Endothelial cell of umbilical vein (primary cell): Measurements from ENCODE around the gene SERPINB10. TPM values are rescaled to one million over a fixed set of nuclear protein-coding genes. Genes with fewer than 3 reads are reported as not detected.

Source experiments
- BruUV-seq: library from RNA; stranded (reverse); fragments of 400-500 nt; replicated peaks from 2 replicates; lab custom pipeline; 2021; lab: Mats Ljungman, UMichigan
- CTCF ChIA-PET: fragments of 300-600, 350-600 bp; sonication (Branson Sonifier 250); formaldehyde crosslinking; loops from one replicate; lab custom pipeline; 2021; ENCODE audit warnings: antibody characterized with exemption, inconsistent platforms; lab: Charles Lee
- POLR2A ChIA-PET: fragments of 300-600, 350-600 bp; sonication (Branson Sonifier 250); formaldehyde crosslinking; loops from one replicate; lab custom pipeline; 2021; ENCODE audit warnings: antibody characterized with exemption, inconsistent platforms; lab: Charles Lee
- DNase-seq: peaks from one replicate; pipeline ENCODE4 v3.0.0-alpha.2; 2011; ENCODE audit warnings: low read depth, low spot score
- FAIRE-seq: peaks from 2 replicates; lab custom pipeline; 2011; peaks lifted over from hg19 to GRCh38; lab: Jason Lieb, UNC
- H2AFZ ChIP-seq: 2 replicates; pipeline ENCODE4 v1.6.0; 2012; ENCODE audit warnings: low read depth, low read length, control low read depth, inconsistent platforms
- H3K27ac ChIP-seq: 2 replicates; pipeline ENCODE4 v1.5.1; 2011; ENCODE audit warnings: low read depth, mild to moderate bottlenecking, control low read depth, low read length, moderate library complexity; ENCODE audit not compliant: insufficient read depth
- H3K27me3 ChIP-seq, 2 experiments: 2 replicates each; pipeline versions ENCODE4 v1.6.0 to v1.6.1; 2011; ENCODE audit warnings: low read length in 2 of 2, mixed read lengths in 1 of 2; ENCODE audit not compliant: control insufficient read depth in 2 of 2, insufficient read depth in 2 of 2
- H3K36me3 ChIP-seq, 2 experiments: 2 replicates in 1 of 2; 3 replicates in 1 of 2; pipeline ENCODE4 v1.5.1; 2011; ENCODE audit warnings: low read length in 2 of 2, mild to moderate bottlenecking in 1 of 2, moderate library complexity in 1 of 2; ENCODE audit not compliant: control insufficient read depth in 2 of 2, insufficient read depth in 2 of 2; ENCODE audit errors: extremely low read depth in 1 of 2
- H3K4me1 ChIP-seq: 3 replicates; pipeline ENCODE4 v1.5.1; 2011; ENCODE audit warnings: mild to moderate bottlenecking, low read length; ENCODE audit not compliant: control insufficient read depth, insufficient read depth; ENCODE audit errors: extremely low read depth
- H3K4me2 ChIP-seq: 2 replicates; pipeline ENCODE4 v1.6.1; 2011; ENCODE audit warnings: low read length, control low read depth, mixed read lengths; ENCODE audit not compliant: insufficient read depth
- H3K4me3 ChIP-seq, 3 experiments: fragments of 200-600 bp in 1 of 3; sonication (generic), shearing (Covaris generic) in 1 of 3; replicated peaks in 1 of 3; 2 replicates each; pipeline ENCODE4 v1.5.1; 2011 to 2016; ENCODE audit warnings: control low read depth in 3 of 3, low read length in 3 of 3, mild to moderate bottlenecking in 2 of 3, inconsistent platforms in 1 of 3, low read depth in 1 of 3, moderate library complexity in 1 of 3; ENCODE audit not compliant: insufficient read depth in 1 of 3
- H3K79me2 ChIP-seq: 2 replicates; pipeline ENCODE4 v1.6.0; 2012; ENCODE audit warnings: low read length, inconsistent platforms; ENCODE audit not compliant: control insufficient read depth, insufficient read depth
- H3K9ac ChIP-seq: replicated peaks from 2 replicates; pipeline ENCODE3; 2011; ENCODE audit warnings: low read length, control low read depth; ENCODE audit not compliant: insufficient read depth; ENCODE audit errors: extremely low read depth
- H3K9me1 ChIP-seq: replicated peaks from 3 replicates; pipeline ENCODE4 v1.6.0; 2011; ENCODE audit warnings: mild to moderate bottlenecking, low read length; ENCODE audit not compliant: control insufficient read depth, insufficient read depth; ENCODE audit errors: extremely low read depth
- H3K9me3 ChIP-seq: replicated peaks from 2 replicates; pipeline ENCODE4 v1.5.1; 2012; ENCODE audit warnings: low read length, inconsistent platforms; ENCODE audit not compliant: control insufficient read depth, insufficient read depth
- H4K20me1 ChIP-seq: replicated peaks from 2 replicates; pipeline ENCODE3; 2011; ENCODE audit warnings: mild to moderate bottlenecking, low read length; ENCODE audit not compliant: control insufficient read depth, insufficient read depth; ENCODE audit errors: extremely low read depth
- EZH2 ChIP-seq: IDR thresholded peaks from 2 replicates; pipeline ENCODE4 v1.6.1; 2012; ENCODE audit warnings: borderline replicate concordance, low read depth, mild to moderate bottlenecking, moderate library complexity, low read length, inconsistent platforms; ENCODE audit not compliant: severe bottlenecking
- FOS ChIP-seq: IDR thresholded peaks from 2 replicates; pipeline ENCODE4 v1.6.1; 2011; ENCODE audit warnings: mild to moderate bottlenecking, low read length, moderate library complexity, borderline replicate concordance; ENCODE audit not compliant: insufficient read depth
- GATA2 ChIP-seq: IDR thresholded peaks from 2 replicates; pipeline ENCODE4 v1.7.0; 2011; ENCODE audit warnings: low read depth, mild to moderate bottlenecking, moderate library complexity, mixed read lengths, low read length; ENCODE audit not compliant: insufficient read length, insufficient read depth
- JUN ChIP-seq: IDR thresholded peaks from 2 replicates; pipeline ENCODE4 v1.6.1; 2011; ENCODE audit warnings: borderline replicate concordance, low read depth; ENCODE audit not compliant: insufficient read length, insufficient read depth
- MYC ChIP-seq: IDR thresholded peaks from one replicate; pipeline ENCODE4 v1.6.1; 2011; ENCODE audit warnings: mild to moderate bottlenecking, low read depth, low read length
- POLR2A ChIP-seq: IDR thresholded peaks from 2 replicates; pipeline ENCODE4 v1.6.1; 2012; ENCODE audit warnings: low read depth, mild to moderate bottlenecking, control low read depth, low read length
- POLR2AphosphoS5 ChIP-seq: IDR thresholded peaks from 2 replicates; pipeline ENCODE4 v1.6.1; 2012; ENCODE audit warnings: low read depth, mild to moderate bottlenecking, control low read depth, low read length, moderate library complexity; ENCODE audit not compliant: insufficient read depth
- dilution Hi-C: fragments of 300-500 bp; cut with MboI; formaldehyde crosslinking; loops from one replicate; pipeline ENCODE4 v1.15.0; 2019; ENCODE audit warnings: low sequenced_read_pairs; ENCODE audit not compliant: extremely low pct_ligation_motif_present
- intact Hi-C: fragments of 100-400 bp; cut with micrococcal nuclease; formaldehyde crosslinking; loops from one replicate; pipeline ENCODE4 v1.10.0; 2022
- polyA plus RNA-seq, 4 experiments: library from polyadenylated mRNA; depleted of rRNA in 3 of 4; stranded (reverse) in 3 of 4; unstranded in 1 of 4; fragments of >200 nt; gene quantifications; 2 replicates each; pipeline versions ENCODE4 v1.2.1 to v1.2.3, GENCODE V29; 2011 to 2012; ENCODE audit warnings: missing spikeins in 1 of 4
- total RNA-seq: library from RNA; stranded (reverse); gene quantifications from 2 replicates; pipeline ENCODE4 v1.2.3, GENCODE V29; 2021
- TF ChIP-seq, protein P1 (sequence below): IDR thresholded peaks from 2 replicates; pipeline ENCODE4 v1.6.1; 2011; ENCODE audit not compliant: insufficient read depth, insufficient read length
- TF ChIP-seq, protein P2 (sequence below), 2 donors: IDR thresholded peaks; 1 replicate in 1 of 2; 2 replicates in 1 of 2; pipeline ENCODE4 v1.5.1; 2011; ENCODE audit warnings: low read length in 2 of 2, mild to moderate bottlenecking in 2 of 2, moderate library complexity in 2 of 2, control low read depth in 1 of 2, inconsistent platforms in 1 of 2, low read depth in 1 of 2; ENCODE audit not compliant: insufficient read depth in 1 of 2; ENCODE audit errors: extremely low read depth in 1 of 2

The SERPINB10 gene
- total and polyA plus RNA-seq, 2 donors (not counting 3 experiments of a cell fraction or from before 2014, with no cell fraction given) = not detected

DNA sequence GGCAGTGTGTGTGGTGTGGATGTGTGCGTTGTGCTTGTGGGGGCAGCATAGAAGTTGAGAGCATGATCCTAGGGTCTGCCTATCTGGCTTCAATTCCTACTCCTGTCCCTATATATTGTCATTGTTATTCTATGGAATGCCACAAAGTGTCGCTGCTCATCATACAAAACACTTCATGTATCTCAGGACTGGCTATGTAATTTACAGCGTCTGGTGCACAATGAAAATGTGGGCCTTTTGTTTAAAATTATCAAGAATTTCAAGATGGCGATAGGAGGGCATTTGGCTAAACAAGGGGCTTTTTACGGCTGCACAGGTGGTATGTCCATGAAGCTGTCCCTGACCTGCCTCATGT is 16.8 kb upstream of the SERPINB10 start:
- dilution Hi-C loops (no loop called here), intact Hi-C loops (loop anchor here (1.0 kb wide), 1 partner anchor 45 kb away; no protein-coding TSS in a partner anchor)
- Histone ChIP-seq H3K36me3 (no peaks in the 10 kb centered on the region), H3K4me2 (no peak overlapping the region), H3K4me1 (no peaks in the 10 kb centered on the region), H3K27me3 (no peaks in the 10 kb centered on the region), H3K9me1 (no peaks in the 10 kb centered on the region), H2AFZ (no peak overlapping the region), H3K4me3 (no peak overlapping the region), H3K27ac (no peak overlapping the region), H3K9ac (no peak overlapping the region), H3K9me3 (no peaks in the 10 kb centered on the region), H3K79me2 (peaks cover 4% of the 10 kb centered on the region), H4K20me1 (no peaks in the 10 kb centered on the region)
- ChIA-PET CTCF (no interaction called here), POLR2A (no interaction called here)
- BruUV-seq = no TSS peak
- FAIRE-seq (no peak), DNase-seq (peak; percentile 21)
- TF ChIP-seq POLR2A = no peak
- no peak for TF ChIP-seq JUN
- no peak for TF ChIP-seq GATA2
- TF ChIP-seq, protein P1, sequence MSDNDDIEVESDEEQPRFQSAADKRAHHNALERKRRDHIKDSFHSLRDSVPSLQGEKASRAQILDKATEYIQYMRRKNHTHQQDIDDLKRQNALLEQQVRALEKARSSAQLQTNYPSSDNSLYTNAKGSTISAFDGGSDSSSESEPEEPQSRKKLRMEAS = no peak
- no peak for TF ChIP-seq MYC
- no peak for TF ChIP-seq EZH2
- TF ChIP-seq FOS = no peak
- TF ChIP-seq, protein P2, sequence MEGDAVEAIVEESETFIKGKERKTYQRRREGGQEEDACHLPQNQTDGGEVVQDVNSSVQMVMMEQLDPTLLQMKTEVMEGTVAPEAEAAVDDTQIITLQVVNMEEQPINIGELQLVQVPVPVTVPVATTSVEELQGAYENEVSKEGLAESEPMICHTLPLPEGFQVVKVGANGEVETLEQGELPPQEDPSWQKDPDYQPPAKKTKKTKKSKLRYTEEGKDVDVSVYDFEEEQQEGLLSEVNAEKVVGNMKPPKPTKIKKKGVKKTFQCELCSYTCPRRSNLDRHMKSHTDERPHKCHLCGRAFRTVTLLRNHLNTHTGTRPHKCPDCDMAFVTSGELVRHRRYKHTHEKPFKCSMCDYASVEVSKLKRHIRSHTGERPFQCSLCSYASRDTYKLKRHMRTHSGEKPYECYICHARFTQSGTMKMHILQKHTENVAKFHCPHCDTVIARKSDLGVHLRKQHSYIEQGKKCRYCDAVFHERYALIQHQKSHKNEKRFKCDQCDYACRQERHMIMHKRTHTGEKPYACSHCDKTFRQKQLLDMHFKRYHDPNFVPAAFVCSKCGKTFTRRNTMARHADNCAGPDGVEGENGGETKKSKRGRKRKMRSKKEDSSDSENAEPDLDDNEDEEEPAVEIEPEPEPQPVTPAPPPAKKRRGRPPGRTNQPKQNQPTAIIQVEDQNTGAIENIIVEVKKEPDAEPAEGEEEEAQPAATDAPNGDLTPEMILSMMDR (IDR thresholded peaks at IDR 0.05; ENCODE audit: extremely low read depth in 1 of 2, insufficient read depth in 1 of 2, low read depth in 1 of 2, low read length in 2 of 2) = no peak
- no peak for TF ChIP-seq POLR2AphosphoS5
